ENCODE data around the gene ZNF668.

Gene ZNF668

DNA sequence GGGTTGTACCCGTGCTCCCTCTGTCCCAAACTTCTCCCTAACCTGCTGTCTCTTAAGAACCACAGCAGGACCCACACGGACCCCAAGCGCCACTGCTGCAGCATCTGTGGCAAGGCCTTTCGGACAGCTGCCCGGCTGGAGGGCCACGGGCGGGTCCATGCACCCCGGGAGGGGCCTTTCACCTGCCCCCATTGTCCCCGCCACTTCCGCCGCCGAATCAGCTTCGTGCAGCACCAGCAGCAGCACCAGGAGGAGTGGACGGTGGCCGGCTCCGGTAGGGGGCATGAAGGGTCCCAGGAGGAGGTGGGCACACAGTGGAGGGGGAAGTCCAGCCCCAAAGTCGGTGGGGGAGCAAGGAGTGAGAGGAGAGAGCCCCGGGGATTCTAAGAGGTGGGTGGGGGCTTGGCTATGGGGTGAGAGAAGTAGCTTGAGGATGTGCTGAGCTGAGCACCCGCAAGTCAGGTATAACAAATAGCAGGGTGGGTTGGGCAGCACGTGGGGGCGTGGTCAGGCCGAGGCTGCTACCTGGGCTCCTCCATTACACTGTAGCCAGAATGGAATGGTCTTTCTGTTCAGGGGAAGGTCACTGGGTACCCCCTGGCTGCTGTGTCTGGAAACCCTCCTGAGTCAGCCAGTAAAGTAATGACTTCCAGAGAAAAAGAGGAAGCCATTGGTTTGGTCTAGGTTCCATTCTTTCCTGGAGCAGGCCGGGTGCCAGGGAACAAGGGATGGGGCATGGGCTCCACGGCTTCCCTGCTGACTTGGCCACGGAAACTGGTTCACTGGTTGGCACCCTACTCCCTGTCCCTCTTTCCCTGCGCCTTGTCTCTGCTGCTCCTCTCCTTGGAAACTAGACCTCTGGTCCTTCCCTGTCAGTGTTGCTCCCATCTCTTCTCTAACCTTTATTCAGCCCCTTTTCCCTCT lies 7.7 kb upstream of the ZNF668 start:
- DNase-seq (ENCODE audit: low read depth), result no peak

DNA sequence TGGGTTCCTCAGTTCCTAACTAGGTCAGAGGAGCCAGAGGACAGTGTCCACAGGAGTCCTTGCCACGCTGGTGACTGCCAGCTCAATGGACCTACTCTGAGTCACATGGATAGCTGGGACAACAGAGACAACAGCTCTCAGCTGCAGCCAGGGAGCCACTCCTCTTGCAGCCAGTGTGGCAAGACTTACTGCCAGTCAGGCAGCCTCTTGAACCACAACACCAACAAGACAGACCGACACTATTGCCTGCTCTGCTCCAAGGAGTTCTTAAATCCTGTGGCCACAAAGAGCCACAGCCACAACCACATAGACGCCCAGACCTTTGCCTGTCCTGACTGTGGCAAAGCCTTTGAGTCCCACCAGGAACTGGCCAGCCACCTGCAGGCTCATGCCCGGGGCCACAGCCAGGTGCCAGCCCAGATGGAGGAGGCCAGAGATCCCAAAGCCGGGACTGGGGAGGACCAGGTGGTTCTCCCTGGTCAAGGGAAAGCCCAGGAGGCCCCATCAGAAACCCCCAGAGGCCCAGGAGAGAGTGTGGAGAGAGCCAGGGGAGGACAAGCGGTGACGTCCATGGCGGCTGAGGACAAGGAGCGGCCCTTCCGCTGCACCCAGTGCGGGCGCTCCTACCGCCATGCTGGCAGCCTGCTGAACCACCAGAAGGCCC lies 6.8 kb upstream of the ZNF668 start:
- no peak for DNase-seq (ENCODE audit: low read depth)

More for the DNA sequence above, 7.7 kb upstream of the ZNF668 start:
- no peak overlapping the region for H3K4me3 ChIP-seq (ENCODE audit: control insufficient read depth, low read depth, low read length)
- TF ChIP-seq, protein P1, sequence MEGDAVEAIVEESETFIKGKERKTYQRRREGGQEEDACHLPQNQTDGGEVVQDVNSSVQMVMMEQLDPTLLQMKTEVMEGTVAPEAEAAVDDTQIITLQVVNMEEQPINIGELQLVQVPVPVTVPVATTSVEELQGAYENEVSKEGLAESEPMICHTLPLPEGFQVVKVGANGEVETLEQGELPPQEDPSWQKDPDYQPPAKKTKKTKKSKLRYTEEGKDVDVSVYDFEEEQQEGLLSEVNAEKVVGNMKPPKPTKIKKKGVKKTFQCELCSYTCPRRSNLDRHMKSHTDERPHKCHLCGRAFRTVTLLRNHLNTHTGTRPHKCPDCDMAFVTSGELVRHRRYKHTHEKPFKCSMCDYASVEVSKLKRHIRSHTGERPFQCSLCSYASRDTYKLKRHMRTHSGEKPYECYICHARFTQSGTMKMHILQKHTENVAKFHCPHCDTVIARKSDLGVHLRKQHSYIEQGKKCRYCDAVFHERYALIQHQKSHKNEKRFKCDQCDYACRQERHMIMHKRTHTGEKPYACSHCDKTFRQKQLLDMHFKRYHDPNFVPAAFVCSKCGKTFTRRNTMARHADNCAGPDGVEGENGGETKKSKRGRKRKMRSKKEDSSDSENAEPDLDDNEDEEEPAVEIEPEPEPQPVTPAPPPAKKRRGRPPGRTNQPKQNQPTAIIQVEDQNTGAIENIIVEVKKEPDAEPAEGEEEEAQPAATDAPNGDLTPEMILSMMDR (IDR thresholded peaks at IDR 0.05; ENCODE audit: control insufficient read depth, insufficient read depth, low read depth, low read length, missing control alignments), result no peak

DNA sequence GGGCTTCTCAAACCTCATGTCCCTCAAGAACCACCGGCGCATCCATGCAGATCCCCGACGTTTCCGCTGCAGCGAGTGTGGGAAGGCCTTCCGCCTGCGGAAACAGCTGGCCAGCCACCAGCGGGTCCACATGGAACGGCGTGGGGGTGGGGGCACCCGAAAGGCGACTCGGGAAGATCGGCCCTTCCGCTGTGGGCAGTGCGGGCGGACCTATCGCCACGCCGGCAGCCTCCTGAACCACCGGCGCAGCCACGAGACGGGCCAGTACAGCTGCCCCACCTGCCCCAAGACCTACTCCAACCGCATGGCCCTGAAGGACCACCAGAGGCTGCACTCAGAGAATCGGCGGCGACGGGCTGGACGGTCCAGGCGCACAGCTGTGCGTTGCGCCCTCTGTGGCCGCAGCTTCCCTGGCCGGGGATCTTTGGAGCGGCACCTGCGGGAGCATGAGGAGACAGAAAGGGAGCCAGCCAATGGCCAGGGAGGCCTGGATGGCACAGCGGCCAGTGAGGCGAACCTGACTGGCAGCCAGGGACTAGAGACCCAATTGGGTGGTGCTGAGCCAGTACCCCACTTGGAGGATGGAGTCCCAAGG lies 6.1 kb upstream of the ZNF668 start:
- H3K4me3 ChIP-seq (ENCODE audit: control insufficient read depth, low read depth, low read length), result no peak overlapping the region

More for the DNA sequence above, 6.8 kb upstream of the ZNF668 start:
- TF ChIP-seq, protein P1 (IDR thresholded peaks at IDR 0.05; ENCODE audit: control insufficient read depth, insufficient read depth, low read depth, low read length, missing control alignments), result no peak
- no peak overlapping the region for H3K4me3 ChIP-seq (ENCODE audit: control insufficient read depth, low read depth, low read length)

DNA sequence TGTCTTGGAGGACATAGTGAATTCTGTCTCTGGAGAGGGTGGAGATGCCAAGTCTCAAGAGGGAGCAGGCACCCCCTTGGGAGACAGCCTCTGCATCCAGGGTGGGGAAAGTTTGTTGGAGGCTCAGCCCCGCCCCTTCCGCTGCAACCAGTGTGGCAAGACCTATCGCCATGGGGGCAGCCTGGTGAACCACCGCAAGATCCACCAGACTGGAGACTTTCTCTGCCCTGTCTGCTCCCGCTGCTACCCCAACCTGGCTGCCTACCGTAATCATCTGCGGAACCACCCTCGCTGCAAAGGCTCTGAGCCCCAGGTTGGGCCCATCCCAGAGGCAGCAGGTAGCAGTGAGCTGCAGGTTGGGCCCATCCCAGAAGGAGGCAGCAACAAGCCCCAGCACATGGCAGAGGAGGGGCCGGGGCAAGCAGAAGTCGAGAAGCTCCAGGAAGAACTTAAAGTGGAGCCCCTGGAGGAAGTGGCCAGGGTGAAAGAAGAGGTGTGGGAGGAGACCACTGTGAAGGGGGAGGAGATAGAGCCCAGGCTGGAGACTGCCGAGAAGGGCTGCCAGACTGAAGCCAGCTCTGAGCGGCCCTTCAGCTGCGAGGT lies 5.4 kb upstream of the ZNF668 start:
- DNase-seq (ENCODE audit: low read depth), result no peak
- TF ChIP-seq, protein P1 (IDR thresholded peaks at IDR 0.05; ENCODE audit: control insufficient read depth, insufficient read depth, low read depth, low read length, missing control alignments), result no peak
- H3K4me3 ChIP-seq (ENCODE audit: control insufficient read depth, low read depth, low read length), result no peak overlapping the region

More for the DNA sequence above, 6.1 kb upstream of the ZNF668 start:
- TF ChIP-seq, protein P1 (IDR thresholded peaks at IDR 0.05; ENCODE audit: control insufficient read depth, insufficient read depth, low read depth, low read length, missing control alignments), result no peak
- no peak for DNase-seq (ENCODE audit: low read depth)

DNA sequence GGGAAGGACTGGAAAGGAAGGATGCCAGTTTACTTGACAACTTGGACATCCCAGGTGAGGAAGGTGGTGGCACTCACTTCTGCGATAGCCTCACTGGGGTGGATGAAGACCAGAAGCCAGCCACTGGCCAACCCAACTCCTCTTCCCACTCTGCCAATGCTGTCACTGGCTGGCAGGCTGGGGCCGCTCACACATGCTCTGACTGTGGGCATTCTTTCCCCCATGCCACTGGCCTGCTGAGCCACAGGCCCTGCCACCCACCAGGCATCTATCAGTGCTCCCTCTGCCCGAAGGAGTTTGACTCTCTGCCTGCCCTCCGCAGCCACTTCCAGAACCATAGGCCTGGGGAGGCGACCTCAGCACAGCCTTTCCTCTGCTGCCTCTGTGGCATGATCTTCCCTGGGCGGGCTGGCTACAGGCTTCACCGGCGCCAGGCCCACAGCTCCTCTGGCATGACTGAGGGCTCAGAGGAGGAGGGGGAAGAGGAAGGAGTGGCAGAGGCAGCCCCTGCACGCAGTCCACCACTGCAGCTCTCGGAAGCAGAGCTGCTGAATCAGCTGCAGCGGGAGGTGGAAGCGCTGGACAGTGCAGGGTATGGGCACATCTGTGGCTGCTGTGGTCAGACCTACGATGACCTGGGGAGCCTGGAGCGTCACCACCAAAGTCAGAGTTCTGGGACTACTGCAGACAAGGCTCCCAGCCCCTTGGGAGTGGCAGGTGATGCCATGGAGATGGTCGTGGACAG lies 4.7 kb upstream of the ZNF668 start:
- DNase-seq (ENCODE audit: low read depth), result no peak
- TF ChIP-seq, protein P1 (IDR thresholded peaks at IDR 0.05; ENCODE audit: control insufficient read depth, insufficient read depth, low read depth, low read length, missing control alignments), result no peak
- no peak overlapping the region for H3K4me3 ChIP-seq (ENCODE audit: control insufficient read depth, low read depth, low read length)
